Activated CD4-positive, alpha-beta T cell treated with anti-CD3 and anti-CD28 coated beads, Interleukin-2, amount 50 U/mL, for 16 hours (primary cell): ENCODE data around the gene TTC39B.
"Not testable (repeated sequence)": the region's sequence is repeated elsewhere in the genome, so short reads cannot be mapped to it uniquely, and the experiment has no call there.

Source experiments
- DNase-seq: peaks from one replicate; pipeline ENCODE4 v3.0.0-alpha.2; 2020

TTC39B gene

DNA sequence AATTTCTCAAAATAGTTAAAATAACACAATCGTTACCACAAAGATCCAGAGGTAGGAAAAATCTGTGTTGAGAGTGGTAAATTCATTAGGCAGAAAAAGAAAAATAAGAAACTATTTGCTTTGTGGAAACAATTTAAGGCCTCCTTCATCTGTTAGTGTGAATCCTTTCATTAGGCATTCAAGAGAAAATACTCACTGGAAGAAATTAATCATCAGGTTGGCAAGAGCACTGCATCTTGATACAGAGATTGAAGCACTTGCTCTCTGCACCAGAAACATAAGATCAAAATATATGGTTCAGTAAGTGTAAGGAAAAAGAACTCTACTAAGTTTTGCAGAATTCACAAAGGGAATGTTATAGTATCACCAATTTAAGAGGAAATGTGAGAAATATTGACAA lies 44.4 kb downstream of the TTC39B start:
- no peak for DNase-seq

GRCh38 chr9:15256426-15256825 lies 50.6 kb downstream of the TTC39B start:
- DNase-seq = no peak

- DNase-seq = no peak
These were observed 53.2 kb downstream of the TTC39B start for GRCh38 chr9:15253786-15254185.

DNA sequence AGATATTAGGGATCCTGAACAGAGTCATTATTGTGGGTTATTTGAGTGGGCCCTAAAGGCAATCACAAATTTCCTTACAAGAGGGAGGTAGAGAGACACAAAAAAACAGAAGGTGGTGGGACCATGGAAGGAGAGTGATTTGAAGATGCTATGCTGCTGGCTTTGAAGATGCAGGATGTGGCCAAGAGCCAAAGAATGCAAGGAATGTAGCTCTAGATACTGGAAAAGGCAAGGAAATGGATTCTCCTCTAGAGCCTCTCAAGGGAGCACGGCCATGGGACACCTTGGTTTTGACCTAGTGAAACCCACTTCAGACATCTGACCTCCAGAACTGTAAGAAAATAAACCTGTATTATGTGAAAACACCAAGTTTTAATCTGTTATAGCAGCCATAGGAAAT lies 53.8 kb downstream of the TTC39B start:
- no peak for DNase-seq

DNA sequence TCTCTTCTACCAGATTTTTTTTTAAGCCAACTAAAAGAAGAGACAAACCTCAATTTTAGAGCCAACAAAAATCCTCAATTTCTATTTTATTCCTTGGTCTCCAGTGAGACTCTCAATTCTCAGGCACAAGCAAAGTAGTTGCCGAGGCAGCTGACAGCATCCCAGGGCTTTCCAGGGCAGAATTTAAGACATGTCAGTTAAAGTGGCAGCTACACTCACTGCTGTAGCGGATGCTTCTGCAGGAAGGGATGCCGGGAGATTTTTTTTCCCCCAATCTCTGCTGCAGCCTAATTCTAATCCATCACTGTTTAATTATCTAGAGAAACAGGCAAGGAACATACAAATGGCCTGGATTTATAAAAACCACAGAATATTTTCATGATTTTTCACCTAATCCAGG lies 57.0 kb downstream of the TTC39B start:
- no peak for DNase-seq

DNA sequence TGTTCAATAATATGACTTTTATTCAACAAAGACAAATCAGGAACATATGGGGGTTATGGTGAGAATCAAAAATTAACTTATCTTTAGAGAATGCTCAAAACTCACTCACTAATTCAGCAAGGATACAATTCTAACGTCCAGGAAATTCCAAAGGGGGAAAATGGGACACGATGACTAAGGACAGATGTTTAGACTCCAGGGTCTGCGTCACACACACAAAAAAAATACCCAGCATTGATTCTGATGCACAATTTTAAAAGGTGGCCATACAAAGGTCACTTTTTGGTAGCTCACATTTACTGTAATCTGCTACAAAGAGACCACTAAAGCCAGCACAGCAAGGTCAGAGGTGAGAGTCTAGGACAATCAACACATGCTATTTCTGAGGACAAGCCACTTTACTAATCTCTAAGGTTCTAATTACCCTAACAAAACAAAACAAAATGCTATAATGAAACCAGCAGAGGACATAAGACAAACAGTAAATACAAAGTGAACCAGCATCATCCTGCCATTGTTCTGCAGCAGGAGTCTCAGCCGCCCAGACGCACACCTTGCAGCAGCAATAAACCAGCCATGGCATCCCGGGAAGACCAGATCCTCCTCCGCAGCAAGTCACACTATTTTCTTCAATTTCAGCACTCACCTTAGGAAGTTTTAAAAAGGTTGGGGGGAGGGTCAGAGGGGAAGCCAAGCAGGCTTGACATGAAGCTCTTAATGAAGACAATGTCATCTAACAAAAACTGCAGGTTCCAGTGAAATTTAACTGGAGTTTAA lies 57.8 kb downstream of the TTC39B start:
- DNase-seq = no peak

DNA sequence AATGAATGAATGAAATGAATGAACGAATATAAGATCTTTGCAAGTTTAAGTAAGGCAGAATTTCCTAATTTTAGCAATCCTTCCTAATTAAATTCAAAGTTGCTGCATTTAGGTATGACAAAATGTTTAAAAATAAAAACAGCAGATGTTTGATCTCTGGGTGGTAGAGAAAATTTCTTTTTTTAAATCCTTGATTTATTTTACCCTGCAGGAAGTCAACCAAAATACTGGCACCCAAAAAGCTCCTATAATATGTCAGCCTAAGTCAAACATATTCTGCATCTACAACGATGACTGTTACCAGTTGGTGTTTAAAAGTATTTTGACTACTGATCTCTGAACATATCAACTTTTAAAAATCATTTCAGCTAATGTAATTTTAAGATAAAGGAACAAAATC lies 58.4 kb downstream of the TTC39B start:
- DNase-seq = no peak

DNA sequence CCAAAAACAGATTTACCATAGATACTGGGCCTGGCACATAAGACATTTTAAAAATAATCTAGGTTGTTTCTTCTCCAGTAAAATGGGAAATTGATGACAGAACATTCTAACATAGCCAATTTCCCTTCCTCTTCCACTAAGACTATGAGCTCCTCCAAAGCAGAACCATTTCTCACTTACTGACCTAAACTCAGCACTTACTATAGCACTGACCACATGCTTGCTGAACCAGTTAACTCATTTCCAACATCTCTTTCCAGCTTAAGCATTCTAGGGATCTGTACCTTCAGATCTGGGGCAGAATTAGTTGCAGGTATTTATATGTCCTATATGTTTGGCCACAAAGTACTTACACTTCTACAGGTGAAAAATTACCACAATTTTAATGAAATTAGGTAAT lies 58.9 kb downstream of the TTC39B start:
- DNase-seq = no peak

- no peak for DNase-seq
These were observed 60.3 kb downstream of the TTC39B start for GRCh38 chr9:15246708-15247107.

GRCh38 chr9:15246243-15246642 lies 60.8 kb downstream of the TTC39B start:
- no peak for DNase-seq

- no peak for DNase-seq
These were observed 63.0 kb downstream of the TTC39B start for GRCh38 chr9:15244001-15244441.

GRCh38 chr9:15243081-15243480 lies 63.9 kb downstream of the TTC39B start:
- no peak for DNase-seq

- DNase-seq = no peak
These were observed 66.1 kb downstream of the TTC39B start for GRCh38 chr9:15240927-15241326.

- DNase-seq = no peak
These were observed 67.2 kb downstream of the TTC39B start for GRCh38 chr9:15239816-15240215.

DNA sequence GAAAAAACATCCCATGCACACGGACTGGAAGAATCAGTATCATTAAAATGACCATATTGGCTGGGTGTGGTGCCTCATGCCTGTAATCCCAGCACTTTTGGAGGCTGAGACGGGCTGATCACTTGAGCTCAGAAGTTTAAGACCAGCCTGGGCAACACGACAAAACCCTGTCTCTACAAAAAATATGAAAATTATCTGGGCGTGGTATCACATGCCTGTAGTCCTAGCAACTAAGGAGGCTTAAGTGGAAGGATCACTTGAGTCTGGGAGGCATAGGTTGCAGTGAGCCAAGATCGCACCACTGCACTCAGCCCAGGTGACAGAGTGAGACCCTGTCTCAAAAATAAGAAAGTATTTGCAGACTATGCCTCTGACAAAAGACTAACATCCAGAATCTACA lies 68.4 kb downstream of the TTC39B start:
- DNase-seq = no peak

GRCh38 chr9:15235658-15236057 lies 71.4 kb downstream of the TTC39B start:
- DNase-seq = no peak

- DNase-seq = not testable (repeated sequence)
These were observed 73.0 kb downstream of the TTC39B start for GRCh38 chr9:15233941-15234490.

- not testable (repeated sequence) for DNase-seq
These were observed 74.2 kb downstream of the TTC39B start for GRCh38 chr9:15232706-15233280.

DNA sequence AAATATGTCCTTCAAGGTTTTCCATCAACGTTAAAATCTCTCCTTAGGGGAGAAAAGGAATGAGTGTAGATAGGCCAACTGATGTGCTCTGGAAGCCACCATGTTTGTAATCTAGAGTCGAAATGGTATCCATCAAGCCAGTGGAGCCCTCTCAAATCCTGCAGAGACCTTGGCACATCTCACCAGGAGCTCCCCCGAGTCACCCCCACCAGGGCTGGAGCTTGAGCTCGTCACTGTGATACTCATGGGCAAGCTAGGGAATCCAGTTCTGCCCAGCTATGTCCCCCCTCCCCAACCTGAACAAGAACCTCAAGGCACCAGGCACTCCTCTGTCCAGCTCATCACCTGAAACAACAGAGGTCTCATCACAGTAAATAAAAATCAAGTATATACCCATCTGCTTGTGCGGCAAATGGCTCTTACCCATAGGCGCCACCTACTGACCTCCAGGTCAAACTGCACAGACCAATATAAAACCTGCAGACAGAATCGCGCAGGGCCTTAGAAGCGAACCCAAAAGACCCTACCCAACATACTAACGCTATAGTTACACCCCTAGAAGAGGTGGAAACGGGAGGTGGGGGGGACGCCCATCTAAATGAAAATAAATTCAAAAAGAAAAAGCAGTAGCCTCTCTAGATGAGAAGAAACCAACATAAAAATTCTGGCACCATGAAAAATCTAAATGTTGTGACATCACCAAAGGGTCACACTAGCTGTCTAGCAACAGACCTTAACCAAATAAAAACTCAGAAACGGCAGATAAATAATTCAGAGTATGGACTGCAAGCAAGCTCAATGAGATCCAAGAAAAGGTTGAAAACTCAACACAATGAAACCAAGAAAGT lies 75.0 kb downstream of the TTC39B start:
- DNase-seq = peak; percentile 40

GRCh38 chr9:15229409-15229808 lies 77.6 kb downstream of the TTC39B start:
- DNase-seq = no peak

- DNase-seq = no peak
These were observed 79.5 kb downstream of the TTC39B start for GRCh38 chr9:15227491-15227890.

DNA sequence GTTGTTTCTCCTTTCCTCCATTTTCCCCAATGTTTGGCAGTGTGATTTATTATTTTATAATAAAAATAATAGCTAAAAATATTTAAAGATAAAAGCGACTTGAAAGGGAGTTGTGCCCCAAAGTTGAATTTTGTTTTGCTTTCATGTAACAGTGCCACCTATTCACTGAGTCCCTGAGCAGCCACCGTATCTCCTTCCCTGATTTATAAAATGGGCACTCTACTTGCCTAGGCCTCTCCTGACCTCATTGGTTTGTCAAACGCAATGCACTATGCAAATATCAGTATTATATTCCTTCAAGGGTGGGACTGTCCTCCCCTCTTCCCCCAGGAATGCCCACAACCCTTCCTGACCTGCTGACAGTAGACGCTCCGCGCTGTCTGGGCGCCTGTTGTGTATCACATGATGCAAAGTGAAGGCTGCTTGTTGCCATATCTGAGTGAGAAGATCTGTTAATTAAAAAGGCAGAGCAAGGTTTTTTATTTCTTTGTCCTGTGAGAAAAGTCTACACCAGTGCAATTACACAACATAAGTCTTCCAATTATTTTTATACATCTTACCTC lies 81.4 kb downstream of the TTC39B start:
- no peak for DNase-seq

- no peak for DNase-seq
These were observed 84.7 kb downstream of the TTC39B start for GRCh38 chr9:15222313-15222712.
